HG02973 (cell line): Measurements from ENCODE around the gene SLC25A47.
"Not testable (repeated sequence)": the region's sequence is repeated elsewhere in the genome, so short reads cannot be mapped to it uniquely, and the experiment has no call there.

Experiments used
- ATAC-seq: cut with Tn5 transposase; IDR thresholded peaks from one replicate; pipeline ENCODE4 v1.9.1; 2021; ENCODE audit warnings: moderate library complexity; ENCODE audit not compliant: unreplicated experiment

The SLC25A47 gene

DNA sequence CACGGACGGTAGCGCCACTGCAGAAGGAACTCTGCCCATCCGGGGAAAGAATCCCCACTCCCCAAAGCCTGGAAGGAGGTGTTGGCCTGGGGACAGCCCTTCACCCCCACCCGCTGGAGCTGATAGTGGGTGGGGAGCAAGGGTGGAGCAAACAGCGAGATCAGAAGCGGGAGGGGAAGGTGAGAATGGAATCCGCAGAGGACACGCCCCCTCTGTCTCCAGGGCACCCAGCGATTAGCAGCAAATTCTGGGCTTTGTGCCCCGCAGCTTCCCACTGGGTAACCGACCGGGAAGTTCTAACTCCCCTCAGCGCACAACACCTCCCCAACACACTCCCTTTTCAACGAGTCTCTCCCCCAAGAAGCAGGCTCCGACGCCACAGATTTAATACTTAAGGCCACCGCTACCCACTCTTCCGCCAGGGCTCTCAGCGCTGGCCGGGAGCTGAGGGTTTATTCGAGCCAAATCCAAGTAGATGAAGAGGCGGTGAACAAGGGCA lies 18.3 kb upstream of the SLC25A47 start:
- ATAC-seq = no peak

DNA sequence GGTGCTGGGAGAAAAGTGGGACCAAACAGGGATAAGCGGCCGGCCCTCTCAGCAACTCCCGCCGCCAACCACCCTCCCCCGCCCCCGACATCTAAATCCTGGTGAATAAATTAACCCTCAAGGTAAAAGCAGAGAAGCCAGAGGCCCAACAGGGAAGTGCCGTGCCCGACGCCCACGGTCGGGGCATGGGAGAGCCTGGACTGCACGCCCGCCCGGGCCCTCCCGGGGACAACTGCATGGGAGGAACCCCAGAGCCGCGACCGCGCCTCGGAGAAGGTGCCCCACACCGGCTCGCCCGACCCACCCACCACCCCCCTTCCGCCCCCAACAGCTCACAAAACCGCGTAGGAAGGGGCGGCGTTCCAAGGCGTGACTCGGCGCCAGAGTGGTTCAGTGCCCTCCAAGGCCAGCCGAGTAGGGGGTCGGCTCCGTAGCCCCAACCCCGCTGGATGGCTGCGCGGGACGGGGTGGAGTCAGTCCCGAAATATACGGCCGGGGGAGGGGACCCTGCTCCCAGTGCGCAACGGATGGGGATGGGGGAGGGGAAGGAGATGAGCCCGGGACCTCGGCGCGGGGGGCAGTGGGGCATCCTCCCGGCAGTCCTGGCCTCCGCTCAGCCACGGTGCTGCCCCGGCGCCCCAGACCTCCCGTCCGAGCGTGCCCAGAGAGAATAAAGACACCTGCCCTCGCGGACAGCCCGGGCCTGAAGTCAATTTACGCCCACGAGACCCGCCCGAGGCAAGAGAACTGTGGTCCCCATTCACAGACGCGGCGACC lies 17.6 kb upstream of the SLC25A47 start:
- ATAC-seq = no peak

DNA sequence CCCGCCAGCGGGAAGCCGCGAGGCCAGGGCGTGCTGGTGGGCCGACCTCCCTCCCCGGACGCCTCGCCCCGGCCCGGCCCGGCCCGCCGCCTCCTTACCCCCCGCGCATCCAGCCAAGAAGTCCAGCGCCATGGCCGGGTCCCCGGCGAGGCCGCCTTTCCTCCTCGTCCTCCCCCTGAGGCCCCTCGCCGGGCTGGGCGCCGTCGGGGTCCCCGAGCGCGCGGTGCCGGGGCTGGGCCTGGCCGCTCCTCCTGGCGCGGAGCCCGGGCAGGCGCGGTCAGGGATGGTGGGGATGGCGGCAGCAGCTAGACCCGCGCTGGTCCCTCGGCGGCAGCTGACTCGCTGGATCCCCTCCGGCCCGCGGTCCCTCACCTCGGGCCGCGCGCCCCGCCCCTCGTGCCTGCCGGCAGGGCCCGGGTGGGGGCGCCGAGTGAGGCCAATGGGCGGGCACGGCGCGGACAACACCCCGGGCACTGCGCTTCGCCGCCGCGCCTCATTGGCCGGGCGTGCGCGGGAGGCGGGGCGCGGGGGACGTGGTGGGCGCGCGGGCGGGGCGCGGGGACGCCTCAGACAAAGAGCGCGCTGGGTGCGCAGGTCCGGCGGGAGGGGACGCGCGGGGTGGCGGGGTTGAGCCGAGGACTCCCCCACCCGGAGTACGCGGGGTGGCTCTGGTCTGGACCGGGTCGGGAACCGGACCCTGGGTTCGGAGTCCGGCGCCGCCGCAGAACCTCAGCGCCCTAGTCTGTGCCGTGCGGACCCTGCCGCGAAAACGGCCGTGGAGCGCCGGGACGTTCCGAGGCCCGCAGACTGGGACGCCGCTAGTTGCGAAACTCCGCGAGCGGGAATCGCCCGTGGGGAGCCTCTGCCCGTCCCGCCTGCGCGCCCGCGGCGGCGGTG lies 16.8 kb upstream of the SLC25A47 start, which contains the start of gene SLC25A29:
Gene SLC25A29 (minus strand): TSS at position 344 of the 897 bp plus-strand sequence. CDS start 212 bp downstream, at position 132.
- ATAC-seq = peak; percentile 84

DNA sequence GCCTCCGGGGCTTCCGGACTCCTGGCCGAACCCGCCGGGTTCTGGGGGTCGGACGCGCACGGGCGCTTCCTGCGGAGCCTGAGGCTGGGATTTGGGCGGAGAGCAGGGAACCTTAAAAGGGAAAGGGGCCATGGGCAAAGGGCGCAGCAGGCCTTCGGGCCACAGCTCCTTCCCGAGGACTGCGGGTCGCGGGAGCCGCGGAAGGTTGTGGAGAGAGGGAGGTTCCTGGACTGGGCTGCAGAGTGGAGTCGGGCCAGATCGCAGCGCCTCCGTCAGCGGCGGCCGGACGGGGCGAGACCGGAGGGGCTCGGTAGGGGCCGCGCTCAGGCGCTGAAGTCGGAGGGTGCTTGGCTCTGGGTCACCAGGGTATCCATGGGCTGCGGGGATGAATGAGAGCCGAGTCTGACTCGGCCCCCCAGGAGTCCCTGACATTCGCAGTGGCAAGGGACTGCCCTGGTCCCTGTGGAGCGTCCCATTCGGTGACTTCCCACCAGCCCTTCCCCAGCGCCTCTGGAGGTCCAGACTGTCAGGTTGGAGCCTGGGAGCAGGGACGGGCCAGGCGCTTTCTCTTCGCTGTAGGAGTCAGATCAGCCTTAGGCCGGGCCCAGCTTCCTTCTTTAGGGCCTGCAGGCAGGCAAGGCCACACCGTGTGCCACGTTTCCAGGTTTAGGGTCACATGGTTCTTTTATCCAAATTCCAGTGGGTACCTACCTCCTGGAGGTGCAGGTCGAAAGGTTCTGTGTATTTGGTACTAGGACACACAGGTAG lies 16.0 kb upstream of the SLC25A47 start:
- no peak for ATAC-seq

DNA sequence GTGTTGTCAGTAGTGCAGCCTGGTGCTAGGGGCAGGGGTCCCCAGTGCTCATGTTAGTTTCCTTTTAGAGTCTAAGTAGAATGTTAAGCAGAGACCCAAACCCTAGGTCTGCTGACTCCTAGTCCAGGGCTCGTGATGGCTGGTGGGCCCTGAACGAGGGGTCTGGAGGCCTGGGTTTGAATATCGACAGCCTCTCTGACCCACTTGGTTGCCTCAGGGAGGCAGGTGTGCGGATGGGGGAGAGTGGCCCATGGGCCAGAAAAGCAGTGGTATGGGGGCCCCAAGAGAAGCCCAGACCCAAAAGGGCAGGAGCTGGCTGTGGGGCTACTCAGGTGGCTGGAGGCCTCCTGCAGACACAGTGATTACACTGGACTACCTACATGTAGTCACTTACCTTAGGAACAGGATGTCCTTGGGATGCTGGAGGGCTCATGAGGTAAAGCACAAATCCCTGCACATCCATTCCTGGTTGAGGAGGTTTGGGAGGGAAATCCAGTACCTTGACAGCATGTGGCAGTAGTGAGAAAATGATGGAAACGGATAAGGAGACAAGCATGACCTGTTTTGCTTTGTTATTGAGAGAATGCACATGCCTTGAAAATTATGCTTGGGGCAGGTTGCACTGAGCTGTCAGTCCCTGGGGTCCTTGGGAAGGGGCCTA lies 15.2 kb upstream of the SLC25A47 start:
- no peak for ATAC-seq

DNA sequence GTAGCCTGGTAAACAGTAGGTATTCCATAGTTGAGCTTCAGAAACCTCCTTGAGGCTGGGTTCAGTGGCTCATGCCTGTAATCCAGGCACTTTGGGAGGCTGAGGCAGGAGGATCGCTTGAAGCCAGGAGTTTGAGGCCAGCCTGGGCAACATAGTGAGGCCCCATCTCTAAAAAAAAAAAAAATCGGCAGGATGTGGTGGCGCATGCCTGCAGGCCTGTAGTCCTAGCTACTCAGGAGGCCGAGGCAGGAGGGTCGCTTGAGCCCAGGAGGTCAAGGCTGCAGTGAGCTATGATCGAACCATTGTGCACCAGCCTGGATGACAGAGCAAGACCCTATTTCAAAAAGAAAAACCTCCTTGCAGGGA lies 14.7 kb upstream of the SLC25A47 start:
- not testable (repeated sequence) for ATAC-seq

DNA sequence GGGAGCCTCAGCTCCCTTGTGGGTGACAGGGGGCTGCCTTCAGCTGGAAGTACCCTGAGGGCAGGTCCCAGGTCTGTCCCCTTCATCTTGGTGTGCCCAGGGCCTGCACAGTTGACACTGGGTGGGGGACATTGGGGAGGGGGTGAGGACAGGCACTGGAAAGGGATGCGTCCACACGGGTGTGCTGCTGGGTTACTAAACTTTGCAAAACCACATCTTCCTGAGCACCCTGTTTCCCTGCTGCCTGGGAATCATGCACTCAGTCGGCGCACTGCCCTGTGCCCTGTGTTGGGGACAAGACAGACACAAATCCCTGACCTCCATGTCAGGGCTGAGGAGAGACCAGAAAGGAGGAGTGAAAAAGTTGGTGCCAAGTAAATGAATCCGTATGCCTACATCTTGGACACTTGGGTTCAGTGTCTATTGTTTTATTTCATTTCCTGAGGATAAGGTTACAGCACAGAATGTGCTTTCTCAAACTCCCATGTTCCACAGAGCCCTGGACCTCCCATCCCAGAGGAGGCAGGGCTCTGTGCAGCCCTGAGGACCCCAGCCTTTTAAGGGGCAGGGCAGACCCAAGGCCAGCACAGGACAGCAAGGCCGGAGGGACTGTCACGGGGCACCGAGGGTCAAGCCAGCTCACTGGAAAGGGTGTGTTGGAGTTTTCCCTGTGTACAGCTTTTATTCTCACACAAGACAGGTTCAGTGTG lies 14.0 kb upstream of the SLC25A47 start:
- ATAC-seq = no peak

DNA sequence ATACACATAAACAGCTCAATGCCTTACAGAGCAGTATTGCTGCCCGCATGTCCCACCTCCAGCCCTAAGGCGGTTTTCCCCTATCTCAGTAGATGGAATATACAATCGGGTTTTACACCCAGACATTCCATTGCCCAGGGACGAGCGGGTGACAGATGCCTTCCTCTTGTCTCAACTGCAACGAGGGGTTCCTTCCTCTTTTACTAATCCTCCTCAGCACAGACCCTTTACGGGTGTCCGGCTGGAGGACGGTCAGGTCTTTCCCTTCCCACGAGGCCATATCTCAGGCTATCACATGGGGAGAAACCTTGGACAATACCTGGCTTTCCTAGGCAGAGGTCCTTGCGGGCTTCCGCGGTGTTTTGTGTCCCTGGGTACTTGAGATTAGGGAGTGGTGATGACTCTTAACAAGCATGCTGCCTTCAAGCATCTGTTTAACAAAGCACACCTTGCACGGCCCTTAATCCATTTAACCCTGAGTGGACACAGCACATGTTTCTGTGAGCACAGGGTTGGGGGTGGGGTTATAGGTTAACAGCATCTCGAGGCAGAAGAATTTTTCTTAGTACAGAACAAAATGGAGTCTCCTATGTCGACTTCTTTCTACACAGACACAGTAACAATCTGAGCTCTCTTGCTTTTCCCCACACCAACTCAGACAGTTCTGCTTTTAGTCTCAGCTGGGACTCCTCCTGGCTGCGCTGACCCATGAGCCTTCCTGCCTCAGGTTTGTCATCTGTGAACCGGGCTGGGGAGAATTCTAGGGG lies 10.8 kb upstream of the SLC25A47 start:
- not testable (repeated sequence) for ATAC-seq

DNA sequence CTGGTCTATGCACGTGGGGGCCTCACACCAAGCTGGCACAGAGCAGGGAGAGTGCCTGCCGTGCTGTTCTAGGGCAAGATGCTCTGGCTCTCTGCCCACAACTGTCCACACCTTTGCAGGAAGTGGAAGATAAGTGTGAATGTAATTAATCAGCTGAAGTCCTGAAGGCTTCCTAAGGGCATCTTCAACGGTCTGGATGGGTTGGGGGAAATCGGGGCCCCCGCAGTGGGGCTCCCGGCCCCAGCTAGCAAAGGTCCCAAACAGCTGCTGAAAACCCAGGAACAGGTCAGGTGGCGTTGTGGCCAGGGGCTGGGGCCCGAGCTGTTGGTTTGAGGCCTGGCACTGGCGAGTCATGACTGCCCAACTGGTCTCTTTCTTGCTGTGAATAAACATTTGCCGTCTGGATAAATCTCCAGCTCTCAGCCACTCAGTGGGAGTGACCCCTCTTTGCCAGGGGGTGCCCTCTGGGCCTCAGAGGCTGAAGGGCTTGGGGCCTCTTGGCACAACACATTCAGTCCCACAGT lies 10.2 kb upstream of the SLC25A47 start:
- ATAC-seq = no peak

DNA sequence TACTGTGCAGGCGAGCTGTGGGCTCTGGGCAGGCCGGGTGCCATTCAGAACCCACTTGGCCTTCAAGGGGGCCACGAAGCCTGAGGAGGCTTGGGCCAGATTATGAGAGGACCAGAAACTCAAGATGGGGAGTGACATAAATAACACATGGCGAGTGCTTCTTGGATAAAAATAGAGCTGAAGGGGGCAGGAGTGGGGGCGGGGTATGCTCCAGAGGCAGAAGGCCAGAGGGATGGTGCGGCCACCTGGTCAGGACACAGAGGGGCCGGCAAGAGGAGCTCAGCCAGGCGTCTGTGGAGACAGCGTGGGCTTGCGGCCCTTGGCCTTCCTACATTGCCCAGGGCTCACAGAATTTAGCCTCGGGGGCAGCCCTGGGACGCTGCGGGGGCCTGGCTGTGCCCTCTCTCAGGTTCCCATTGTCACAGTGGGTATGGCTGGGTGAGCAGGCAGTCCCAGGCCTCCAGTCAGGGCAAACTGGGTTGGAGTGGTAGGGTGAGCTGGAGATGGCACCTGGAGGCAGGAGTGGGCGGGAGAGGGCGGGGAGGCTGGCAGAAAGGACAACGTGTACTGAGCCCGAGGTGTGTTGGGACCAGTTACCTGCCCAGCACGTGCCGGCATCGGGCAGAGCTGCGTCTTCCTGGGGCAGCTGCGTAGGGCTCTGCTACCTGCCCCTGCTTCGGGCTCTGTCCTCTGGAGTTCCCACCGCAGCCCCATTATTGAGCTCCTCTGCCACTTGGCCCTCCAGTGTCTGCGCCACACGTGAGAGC lies 9.5 kb upstream of the SLC25A47 start:
- ATAC-seq = no peak

DNA sequence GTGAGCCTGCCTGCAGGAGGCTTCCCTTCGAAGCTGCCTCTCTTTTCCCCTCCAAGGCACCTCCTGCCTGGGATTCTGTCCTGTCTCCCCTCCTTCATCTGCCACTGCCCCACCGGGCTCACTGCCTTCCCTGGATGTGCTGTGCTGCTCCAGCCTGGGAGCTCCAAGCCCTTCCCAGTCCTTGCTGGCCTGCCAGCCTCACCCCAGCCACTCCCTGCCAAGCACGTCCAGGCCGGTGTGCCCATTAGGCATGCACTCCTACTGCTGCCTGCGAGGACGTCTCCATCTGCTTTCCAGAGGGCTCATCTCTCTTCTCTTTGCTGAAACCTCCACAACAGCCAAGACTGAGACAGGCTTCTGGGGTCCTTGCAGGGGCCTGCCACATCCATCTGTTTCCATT lies 8.4 kb upstream of the SLC25A47 start:
- no peak for ATAC-seq

DNA sequence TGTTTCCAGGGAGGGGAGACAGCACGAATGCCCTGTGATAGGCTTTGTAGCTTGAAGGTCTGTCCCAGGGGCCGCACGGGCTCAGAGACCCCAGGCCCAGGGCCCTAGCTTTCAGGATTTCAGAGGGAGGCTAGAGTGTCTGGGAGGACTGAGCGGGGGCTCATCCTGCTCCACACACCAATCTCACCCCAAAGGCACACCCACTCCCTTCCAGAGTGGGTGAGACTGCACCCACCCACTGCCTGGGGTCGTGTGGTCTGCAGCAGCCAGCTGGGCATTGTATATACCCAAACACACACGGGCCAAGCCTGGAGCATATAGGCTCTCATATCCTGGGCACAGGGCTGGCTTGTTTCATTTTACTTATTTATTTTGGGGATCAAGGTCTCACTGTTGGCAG lies 5.8 kb upstream of the SLC25A47 start:
- no peak for ATAC-seq

DNA sequence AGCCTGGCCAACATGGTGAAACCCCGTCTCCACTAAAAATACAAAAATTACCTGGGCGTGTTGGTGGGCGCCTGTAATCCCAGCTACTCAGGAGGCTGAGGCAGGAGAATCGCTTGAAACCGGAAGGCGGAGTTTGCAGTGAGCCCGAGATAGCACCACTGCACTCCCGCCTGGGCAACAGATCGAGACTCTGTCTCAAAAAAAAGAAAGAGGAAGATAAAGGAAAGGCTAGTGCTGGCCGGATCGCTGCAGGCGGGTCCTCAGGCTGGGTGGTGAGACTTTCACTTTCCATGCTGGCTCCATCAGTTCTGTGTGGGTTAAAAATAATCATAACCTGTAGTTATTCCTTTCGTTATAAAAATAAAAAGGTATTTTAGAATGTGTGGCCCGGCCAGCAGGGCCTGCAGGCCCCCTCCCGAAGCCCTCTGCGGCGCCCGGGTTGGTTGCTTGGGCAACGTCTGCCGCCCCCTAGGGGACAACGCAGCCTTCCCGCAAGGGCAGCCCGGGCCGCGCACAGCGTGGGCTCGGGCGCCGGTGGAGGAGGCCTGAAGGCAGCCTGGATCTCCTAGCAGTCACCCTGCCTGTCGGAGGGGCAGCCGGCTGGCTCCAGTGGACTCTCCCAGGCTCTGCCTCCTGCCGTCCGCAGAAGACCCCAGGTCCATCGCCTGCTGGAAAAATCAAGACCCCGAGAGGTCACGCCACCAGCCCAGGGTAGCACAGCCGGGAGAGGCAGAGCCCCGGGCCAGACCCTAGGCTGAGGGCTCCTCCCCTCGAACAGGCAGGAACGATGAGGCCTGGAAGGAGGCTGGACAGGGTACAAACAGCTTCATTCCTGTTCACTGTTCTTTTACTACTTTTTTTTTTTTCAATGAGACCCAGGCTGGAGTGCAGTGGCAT lies 5.0 kb upstream of the SLC25A47 start:
- ATAC-seq = peak; percentile 86

DNA sequence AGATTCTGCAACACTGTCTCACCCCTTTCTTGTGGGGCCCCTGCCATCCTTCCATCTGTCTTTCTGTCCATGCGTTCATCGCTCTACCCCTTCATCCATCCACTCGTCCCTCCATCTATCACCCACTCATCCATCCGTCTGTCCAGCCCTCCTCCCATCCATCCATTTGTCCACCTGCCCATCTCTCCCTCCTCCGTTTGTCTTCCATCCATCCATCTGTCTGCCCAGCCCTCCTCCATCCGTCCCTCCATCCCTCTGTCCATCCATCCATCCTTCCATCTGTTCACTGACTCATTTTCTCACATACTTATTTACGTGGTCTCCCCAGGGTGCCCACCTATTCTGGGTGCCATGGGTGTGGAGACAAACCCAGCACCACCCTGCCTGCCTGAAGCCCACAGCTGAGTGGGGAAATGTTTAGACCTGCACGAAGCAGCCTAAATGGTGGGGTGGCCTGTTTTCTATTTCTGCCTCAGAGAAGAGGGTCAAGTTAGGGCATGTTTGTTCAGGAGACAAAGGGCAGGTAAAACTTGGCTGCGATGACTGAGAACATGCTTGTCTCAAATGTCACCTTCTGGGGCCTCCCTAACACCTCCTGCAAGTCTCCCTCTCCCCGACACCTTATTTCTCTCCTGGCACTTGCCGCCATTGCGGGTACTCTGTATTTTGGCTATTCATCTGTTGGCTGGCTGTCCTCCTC lies 2.8 kb upstream of the SLC25A47 start:
- no peak for ATAC-seq

DNA sequence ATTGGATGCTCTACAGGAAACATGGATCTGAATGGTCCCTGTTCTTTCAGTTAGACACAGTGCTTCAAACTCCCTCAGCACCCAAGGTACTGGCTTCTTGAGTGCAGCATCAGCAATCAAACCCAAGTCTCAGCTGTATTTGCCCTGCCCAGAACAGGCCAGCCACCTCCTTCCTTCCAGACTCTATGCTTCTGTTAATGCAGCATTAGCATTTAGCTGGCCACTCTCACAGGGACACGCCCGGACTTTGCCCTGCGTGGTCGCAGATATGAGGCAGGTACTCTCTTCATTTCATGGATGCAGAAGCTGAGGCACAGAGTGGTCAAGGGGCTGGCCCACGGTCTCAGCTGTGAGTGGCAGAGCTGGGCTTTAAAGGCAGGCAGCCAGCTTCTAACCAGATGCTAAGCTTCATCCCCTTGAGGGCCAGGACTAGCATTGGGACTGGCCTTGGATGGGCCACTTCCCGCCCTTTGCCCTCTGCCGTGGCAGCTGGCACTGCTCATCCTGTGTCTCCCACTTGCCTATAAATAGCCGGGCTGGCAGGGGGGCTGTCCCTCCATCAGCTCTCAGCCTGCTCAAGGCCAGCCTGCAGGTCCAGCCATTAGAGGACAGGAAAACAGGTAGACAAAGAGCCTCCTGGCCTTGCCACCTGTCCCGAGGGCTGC lies 1.5 kb upstream of the SLC25A47 start:
- no peak for ATAC-seq
